Thyroid gland (tissue), 4 donors: ENCODE results near the gene PRPF19. TPM values are rescaled to one million over a fixed set of nuclear protein-coding genes. Genes with fewer than 3 reads are reported as not detected.

Source experiments
- DNase-seq, 2 donors: peaks; one replicate each; pipeline ENCODE4 v3.0.0-alpha.2; 2019
- H3K27ac ChIP-seq, 3 donors: fragments of 200-600 bp; sonication (generic); 1 replicate in 2 of 3; 2 replicates in 1 of 3; pipeline ENCODE4 v1.5.1; 2016 to 2019; ENCODE audit warnings: mild to moderate bottlenecking in 1 of 3, moderate library complexity in 1 of 3
- H3K27me3 ChIP-seq: fragments of 200-600 bp; sonication (generic); one replicate; pipeline ENCODE4 v1.5.1; 2019
- H3K36me3 ChIP-seq, 2 donors: fragments of 200-600 bp; sonication (generic); one replicate each; pipeline ENCODE4 v1.5.1; 2016 to 2019
- H3K4me1 ChIP-seq, 2 donors: fragments of 200-600 bp; sonication (generic); one replicate each; pipeline ENCODE4 v1.5.1; 2017 to 2019
- H3K4me3 ChIP-seq, 3 donors: fragments of 200-600 bp; sonication (generic); replicated peaks in 1 of 3; 1 replicate in 2 of 3; 2 replicates in 1 of 3; pipeline ENCODE4 v1.5.1; 2016; ENCODE audit warnings: mild to moderate bottlenecking in 1 of 3
- H3K9me3 ChIP-seq: fragments of 200-600 bp; sonication (generic); one replicate; pipeline ENCODE4 v1.5.1; 2017
- CTCF ChIP-seq, 6 experiments: fragments of 200-600 bp in 3 of 6; fragments of 450-650 bp in 3 of 6; sonication (generic) in 3 of 6; IDR thresholded peaks; one replicate each; pipeline ENCODE4 v1.5.1; 2016 to 2019; ENCODE audit warnings: antibody characterized with exemption in 6 of 6, mild to moderate bottlenecking in 2 of 6, inconsistent platforms in 1 of 6, moderate library complexity in 1 of 6
- POLR2A ChIP-seq, 2 donors: fragments of 450-650 bp; IDR thresholded peaks; one replicate each; pipeline ENCODE4 v1.6.1; 2017; ENCODE audit warnings: antibody characterized with exemption in 2 of 2, mild to moderate bottlenecking in 2 of 2, moderate library complexity in 1 of 2
- WGBS, 2 donors: methylation state at CpG; one replicate each; pipeline ENCODE4 v1.1.5; 2017; 5-methylcytosine and 5-hydroxymethylcytosine counted together
- intact Hi-C: fragments of 100-400 bp; cut with DNase I; formaldehyde crosslinking; loops from one replicate; pipeline ENCODE4 v1.15.1; 2023
- total RNA-seq, 4 donors: library from RNA; depleted of rRNA; stranded (reverse); fragments of >200 nt; gene quantifications; one replicate each; pipeline ENCODE4 v1.2.3, GENCODE V29; 2016

Gene PRPF19
- total RNA-seq, 4 donors from 2014 or later: 38.0 to 94.4 (median 71.5) TPM

- Histone ChIP-seq H3K4me1 (no peaks in the 10 kb centered on the region), H3K27me3 (no peaks in the 10 kb centered on the region), H3K27ac (no peak overlapping the region), H3K9me3 (no peaks in the 10 kb centered on the region), H3K4me3 (no peak overlapping the region), H3K36me3 (peaks cover 14 to 16% of the 10 kb centered on the region in 2 donors)
- intact Hi-C loops: no loop called here
- no peak for DNase-seq
- no peak for TF ChIP-seq POLR2A (IDR thresholded peaks at IDR 0.05)
- no peak for TF ChIP-seq CTCF (IDR thresholded peaks at IDR 0.05)
- WGBS, 2 donors: 81 to 92% methylated on average over 38 to 67 of the region's 68 CpGs
These were observed 53.1 kb downstream of the PRPF19 start for GRCh38 chr11:60852982-60853950.

GRCh38 chr11:60852117-60852981, 54.0 kb downstream of the PRPF19 start:
- DNase-seq: no peak
- Histone ChIP-seq H3K27me3 (no peaks in the 10 kb centered on the region), H3K9me3 (no peaks in the 10 kb centered on the region), H3K27ac (no peak overlapping the region), H3K36me3 (peaks cover 14 to 16% of the 10 kb centered on the region in 2 donors), H3K4me1 (no peaks in the 10 kb centered on the region), H3K4me3 (no peak overlapping the region)
- WGBS, 2 donors: 48 to 81% methylated on average over 11 to 20 of the region's 78 CpGs
- TF ChIP-seq POLR2A (IDR thresholded peaks at IDR 0.05) (no peak), CTCF (IDR thresholded peaks at IDR 0.05) (no peak)
- intact Hi-C loops: no loop called here

GRCh38 chr11:60851327-60852104, 54.9 kb downstream of the PRPF19 start:
- no peak for DNase-seq
- TF ChIP-seq CTCF (IDR thresholded peaks at IDR 0.05) (no peak), POLR2A (IDR thresholded peaks at IDR 0.05) (no peak)
- Histone ChIP-seq H3K9me3 (no peaks in the 10 kb centered on the region), H3K36me3 (peaks cover 14 to 16% of the 10 kb centered on the region in 2 donors), H3K27ac (no peak overlapping the region), H3K27me3 (no peaks in the 10 kb centered on the region), H3K4me3 (no peak overlapping the region), H3K4me1 (no peaks in the 10 kb centered on the region)
- 91 to 94% methylated on average over 13 to 17 of the region's 17 CpGs for WGBS, 2 donors
- intact Hi-C loops: no loop called here

- Histone ChIP-seq H3K36me3 (peaks cover 14 to 16% of the 10 kb centered on the region in 2 donors), H3K4me3 (no peak overlapping the region), H3K9me3 (no peaks in the 10 kb centered on the region), H3K27me3 (no peaks in the 10 kb centered on the region), H3K4me1 (no peaks in the 10 kb centered on the region), H3K27ac (no peak overlapping the region)
- no peak for TF ChIP-seq POLR2A (IDR thresholded peaks at IDR 0.05)
- TF ChIP-seq CTCF (IDR thresholded peaks at IDR 0.05): no peak
- 91 to 92% methylated on average over 22 to 25 of the region's 29 CpGs for WGBS, 2 donors
- DNase-seq: no peak
- intact Hi-C loops: no loop called here
These were observed 56.5 kb downstream of the PRPF19 start for GRCh38 chr11:60849641-60850520.
